ENCODE measurements around the gene COMTD1.
"Not testable (repeated sequence)": the region's sequence is repeated elsewhere in the genome, so short reads cannot be mapped to it uniquely, and the experiment has no call there.

Gene COMTD1

DNA sequence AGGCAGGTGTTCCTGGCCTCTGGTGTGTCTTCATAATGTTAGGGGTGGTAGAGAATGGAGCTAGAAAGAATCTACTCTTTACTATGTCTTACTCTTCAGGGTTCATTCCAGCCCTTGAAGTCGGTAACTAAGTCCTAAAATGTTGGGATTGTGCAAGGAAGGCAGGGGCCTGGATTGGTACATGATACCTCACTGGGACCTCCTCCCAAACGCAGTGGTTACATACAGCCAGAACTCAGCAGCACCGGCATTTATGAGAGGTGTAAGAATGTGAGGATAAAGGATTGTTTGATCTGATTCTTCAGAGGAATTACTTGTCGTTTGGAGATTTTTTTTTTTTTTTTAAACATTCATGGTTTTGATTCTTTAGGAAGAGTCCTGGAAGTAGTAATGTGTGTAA, 6.9 kb downstream of the COMTD1 start:
- TF ChIP-seq, protein P1, sequence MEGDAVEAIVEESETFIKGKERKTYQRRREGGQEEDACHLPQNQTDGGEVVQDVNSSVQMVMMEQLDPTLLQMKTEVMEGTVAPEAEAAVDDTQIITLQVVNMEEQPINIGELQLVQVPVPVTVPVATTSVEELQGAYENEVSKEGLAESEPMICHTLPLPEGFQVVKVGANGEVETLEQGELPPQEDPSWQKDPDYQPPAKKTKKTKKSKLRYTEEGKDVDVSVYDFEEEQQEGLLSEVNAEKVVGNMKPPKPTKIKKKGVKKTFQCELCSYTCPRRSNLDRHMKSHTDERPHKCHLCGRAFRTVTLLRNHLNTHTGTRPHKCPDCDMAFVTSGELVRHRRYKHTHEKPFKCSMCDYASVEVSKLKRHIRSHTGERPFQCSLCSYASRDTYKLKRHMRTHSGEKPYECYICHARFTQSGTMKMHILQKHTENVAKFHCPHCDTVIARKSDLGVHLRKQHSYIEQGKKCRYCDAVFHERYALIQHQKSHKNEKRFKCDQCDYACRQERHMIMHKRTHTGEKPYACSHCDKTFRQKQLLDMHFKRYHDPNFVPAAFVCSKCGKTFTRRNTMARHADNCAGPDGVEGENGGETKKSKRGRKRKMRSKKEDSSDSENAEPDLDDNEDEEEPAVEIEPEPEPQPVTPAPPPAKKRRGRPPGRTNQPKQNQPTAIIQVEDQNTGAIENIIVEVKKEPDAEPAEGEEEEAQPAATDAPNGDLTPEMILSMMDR (conservative IDR thresholded peaks at IDR 0.05): no peak
- H3K27ac ChIP-seq: no peak overlapping the region

DNA sequence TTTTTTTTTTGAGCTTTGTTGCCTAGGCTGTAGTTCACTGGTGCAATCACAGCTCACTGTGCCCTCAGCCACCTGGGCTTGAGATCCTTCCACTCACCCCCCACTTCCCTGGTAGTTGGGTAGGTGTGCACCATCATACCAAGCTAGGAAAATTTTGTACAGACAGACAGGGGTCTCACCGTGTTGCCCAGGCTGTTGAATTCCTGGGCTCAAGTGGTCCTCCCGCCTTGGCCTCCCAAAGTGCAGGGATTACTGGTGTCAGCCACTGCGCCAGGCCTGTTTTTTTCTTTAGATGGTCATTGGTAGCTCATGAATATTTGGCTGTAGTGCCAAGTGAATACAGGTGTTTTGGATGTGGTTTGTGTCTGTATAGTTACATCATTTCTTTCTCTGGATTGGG, 7.5 kb downstream of the COMTD1 start:
- TF ChIP-seq, protein P1 (conservative IDR thresholded peaks at IDR 0.05): no peak
- H3K27ac ChIP-seq: no peak overlapping the region

DNA sequence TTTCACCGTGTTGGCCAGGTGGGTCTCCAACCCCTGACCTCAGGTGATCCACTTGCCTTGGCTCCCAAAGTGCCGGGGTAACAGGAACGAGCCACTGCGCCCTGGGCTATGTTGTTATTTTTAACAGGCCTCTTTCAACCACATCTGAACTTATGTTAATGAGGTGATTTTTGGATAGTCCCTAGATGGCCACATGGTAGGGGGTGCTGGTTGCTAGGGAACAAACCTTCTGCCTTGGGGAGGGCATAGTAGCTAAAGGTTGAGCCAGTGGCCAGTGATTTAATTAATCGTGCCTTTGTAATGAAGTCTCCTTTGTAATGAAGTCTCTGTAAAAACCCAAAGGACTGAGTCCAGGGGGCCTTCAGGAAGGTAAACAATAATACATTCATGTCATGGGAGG, 9.1 kb downstream of the COMTD1 start:
- TF ChIP-seq, protein P1 (conservative IDR thresholded peaks at IDR 0.05): no peak
- H3K27ac ChIP-seq: no peak overlapping the region

DNA sequence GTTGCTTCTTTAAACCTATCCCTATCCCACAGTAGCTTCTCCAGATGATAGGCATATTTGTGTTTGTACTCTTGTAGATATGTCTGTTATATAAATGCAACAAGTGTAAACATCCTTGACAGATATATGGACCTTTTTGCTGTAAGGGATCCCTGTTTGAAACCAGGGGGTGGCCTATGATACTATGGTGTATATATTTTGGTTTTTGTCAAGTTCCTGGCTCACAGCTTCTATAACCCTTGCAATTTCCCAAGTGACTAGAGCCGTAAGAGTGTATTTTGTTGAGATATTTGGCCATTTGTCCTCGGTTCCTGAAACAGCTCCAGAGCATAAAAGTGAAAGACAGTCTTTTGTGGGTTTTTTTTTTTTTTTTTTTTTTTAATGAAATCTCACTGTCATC, 9.7 kb downstream of the COMTD1 start:
- H3K27ac ChIP-seq: no peak overlapping the region; the same call in 1 of the 2 replicates
- TF ChIP-seq, protein P1 (conservative IDR thresholded peaks at IDR 0.05): no peak

DNA sequence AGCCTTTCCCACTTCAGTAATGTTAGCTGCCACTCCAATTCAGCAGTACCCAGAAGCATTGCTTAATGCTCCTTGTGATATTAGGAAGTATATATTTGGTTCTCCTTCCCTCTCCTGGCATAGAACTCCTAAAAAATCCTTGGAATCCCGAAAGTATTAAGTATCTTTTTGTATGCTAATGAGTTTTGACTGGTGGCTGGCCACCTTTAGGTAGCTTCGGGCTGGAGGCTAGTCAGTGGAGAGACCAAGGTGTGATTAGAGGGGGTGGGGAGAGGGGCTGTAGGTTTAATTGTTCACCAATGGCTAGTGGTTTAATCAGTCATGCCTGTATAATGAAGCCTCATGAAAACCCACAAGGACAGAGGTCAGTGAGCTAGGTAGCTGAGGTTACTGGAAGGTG, 12.2 kb downstream of the COMTD1 start:
- TF ChIP-seq, protein P1 (conservative IDR thresholded peaks at IDR 0.05): no peak
- H3K27ac ChIP-seq: peak overlapping the region; percentile 11; the same call in 1 of the 2 replicates

DNA sequence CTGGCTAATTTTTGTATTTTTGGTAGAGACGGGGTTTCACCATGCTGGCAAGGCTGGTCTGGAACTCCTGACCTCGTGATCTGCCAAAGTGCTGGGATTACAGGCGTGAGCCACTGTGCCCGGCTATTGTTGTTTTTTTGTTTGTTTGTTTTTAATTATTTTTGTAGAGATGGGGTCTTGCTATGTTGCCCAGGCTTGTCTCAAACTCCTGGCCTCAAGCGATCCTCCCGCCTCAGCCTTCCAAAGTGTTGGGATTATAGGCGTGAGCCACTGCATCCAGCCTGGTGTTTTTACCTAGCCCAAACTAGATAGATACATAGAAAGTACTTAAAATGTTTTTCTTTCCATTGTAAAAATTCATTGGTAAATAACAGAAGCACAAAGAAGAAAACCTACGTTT, 14.3 kb downstream of the COMTD1 start:
- H3K27ac ChIP-seq: not testable (repeated sequence)

DNA sequence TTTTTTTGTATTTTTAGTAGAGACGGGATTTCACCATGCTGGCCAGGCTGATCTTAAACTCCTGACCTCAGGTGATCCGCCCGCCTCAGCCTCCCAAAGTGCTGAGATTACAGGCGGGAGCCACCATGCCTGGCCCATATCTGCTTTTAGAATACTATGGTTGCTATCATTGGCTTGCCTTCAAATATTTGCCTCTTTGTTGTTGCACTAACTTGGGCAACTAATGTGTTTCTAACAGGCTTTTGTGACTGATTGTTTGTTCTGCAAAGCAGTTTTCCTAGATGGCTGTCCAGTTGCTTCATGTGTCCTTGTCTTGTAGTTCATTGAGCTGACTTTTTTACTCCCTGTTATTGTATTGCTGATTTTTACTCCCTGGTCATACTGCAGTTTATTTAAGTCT, 15.5 kb downstream of the COMTD1 start:
- no peak overlapping the region for H3K27ac ChIP-seq
- TF ChIP-seq, protein P1 (conservative IDR thresholded peaks at IDR 0.05): no peak

DNA sequence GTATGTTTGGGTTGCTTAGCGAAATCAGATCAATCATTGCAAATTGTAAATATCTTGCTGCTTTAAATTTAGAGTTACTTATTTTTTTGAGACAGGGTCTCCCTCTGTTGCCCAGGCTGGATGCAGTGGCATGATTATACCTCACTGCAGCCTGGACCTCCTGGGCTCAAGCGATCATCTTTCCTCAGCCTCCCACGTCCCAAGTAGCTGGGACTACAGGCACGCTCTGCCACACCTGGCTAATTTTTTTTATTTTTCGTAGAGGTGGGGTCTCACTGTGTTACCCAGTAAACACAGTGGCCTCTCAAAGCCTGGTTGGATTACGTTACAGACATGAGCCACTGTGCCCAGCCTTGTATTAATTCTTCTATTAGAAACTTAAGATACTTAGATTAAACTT, 23.4 kb downstream of the COMTD1 start:
- TF ChIP-seq, protein P1 (conservative IDR thresholded peaks at IDR 0.05): no peak
- peak overlapping the region; percentile 98; the same call in 1 of the 2 replicates for H3K27ac ChIP-seq
